Skeletal muscle cell (primary cell): ENCODE measurements around the gene PYGB.
"Not testable (repeated sequence)": the region's sequence is repeated elsewhere in the genome, so short reads cannot be mapped to it uniquely, and the experiment has no call there.

ENCODE experiments used
- DNase-seq: peaks from one replicate; pipeline ENCODE4 v3.0.0-alpha.2; 2010; ENCODE audit warnings: low read depth
- H3K4me3 ChIP-seq: 2 replicates; pipeline ENCODE4 v1.5.1; 2011; ENCODE audit warnings: low read depth, mild to moderate bottlenecking, control low read depth, low read length, moderate library complexity

The PYGB gene

GRCh38 chr20:25258828-25259227, 10.9 kb downstream of the PYGB start:
- DNase-seq: no peak
- no peak overlapping the region for H3K4me3 ChIP-seq

GRCh38 chr20:25259358-25259757, 11.5 kb downstream of the PYGB start:
- DNase-seq: no peak
- no peak overlapping the region for H3K4me3 ChIP-seq

- no peak overlapping the region for H3K4me3 ChIP-seq
- DNase-seq: no peak
Measured at GRCh38 chr20:25259788-25260254, 11.9 kb downstream of the PYGB start.

- DNase-seq, H3K4me3 ChIP-seq: not testable (repeated sequence)
Measured at GRCh38 chr20:25260770-25261437, 13.0 kb downstream of the PYGB start.

DNA sequence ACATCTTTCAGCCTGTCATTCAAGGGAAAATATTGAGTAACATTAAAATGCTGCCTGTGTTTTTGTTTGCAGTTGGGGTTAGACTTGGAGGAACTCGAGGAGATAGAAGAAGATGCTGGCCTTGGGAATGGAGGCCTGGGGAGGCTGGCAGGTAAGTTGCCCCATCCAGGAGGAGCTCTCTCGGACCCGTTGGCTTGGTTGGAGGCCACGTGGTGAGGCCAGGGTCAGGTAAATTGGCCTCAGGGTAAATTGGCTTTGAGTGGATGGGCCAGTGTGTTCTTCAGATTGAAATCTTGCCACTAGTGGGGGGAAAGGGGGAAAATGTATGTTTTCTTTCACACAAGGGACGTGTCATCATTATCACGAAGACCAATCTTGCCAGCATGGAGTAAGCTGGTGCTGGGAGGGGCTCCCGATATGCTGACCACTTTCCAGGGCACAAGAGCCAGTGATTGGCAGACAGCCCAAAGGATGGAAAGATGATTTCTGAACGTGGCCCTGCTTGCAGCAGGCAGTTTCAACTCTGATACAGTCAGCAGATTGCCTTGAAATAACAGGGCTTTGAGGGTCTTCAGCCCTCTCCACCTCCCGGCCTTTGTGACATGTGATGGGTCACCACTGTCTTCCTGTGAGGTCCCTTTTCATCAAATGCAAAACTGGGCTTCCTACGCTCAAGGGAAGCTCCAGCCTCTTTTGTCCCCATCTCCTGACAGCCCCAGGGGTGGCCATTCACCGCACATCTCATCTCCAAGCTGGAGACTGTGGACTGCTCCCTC, 21.4 kb downstream of the PYGB start:
- DNase-seq: no peak
- no peak overlapping the region for H3K4me3 ChIP-seq

DNA sequence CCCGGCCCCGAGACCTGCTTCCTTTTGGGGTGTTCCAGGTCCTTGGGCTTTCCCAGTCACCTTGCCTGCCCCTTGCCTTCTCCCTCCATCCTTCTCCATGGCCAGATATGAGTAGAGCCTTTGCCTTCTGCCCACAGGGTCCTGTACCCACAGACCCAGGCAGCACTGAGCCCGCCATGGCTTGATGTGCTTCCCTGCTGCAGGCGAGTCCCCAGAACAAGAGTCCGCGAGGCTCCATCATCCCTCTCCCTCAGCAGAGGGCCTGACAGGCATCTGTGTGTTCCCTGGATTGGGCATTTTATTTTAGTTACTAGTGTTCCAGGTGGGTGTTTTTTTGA, 21.9 kb downstream of the PYGB start:
- H3K4me3 ChIP-seq: no peak overlapping the region
- no peak for DNase-seq

GRCh38 chr20:25270829-25271251, 23.0 kb downstream of the PYGB start:
- no peak for DNase-seq
- no peak overlapping the region for H3K4me3 ChIP-seq

DNA sequence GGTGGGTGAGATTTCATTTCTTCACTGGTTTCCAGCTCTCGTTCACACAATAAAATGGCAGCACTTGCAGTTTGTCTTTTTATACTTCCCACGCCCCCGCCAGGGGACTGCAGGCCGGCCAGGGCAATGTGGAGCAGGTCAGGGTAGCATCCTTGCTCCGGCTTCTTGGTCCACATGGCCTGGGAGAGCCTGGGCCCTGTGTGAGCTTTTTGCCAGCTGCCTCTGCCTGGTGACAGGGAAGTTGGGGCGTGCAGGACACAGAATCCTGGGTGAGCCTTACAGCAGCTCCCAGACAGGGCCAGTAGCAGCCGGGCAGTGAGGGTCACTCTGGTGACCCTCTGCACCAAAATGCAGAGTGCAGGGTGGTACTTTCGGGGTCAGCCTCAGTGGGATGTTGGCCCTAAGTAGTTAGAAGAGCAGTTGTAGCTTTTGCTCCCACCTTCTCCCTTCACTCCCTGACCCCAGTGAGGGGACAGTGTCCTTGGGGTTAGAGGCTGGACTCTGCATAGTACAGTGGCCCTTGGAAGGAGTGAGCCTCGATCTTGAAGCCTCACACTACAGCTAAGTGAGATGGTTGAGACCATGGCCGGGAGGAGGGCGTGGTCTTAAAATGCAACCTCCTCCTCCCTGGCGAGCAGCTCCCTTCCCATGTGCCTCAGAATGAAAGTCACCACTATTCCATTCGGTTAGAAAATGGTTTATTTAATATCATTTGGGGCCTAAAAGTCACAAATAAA, 23.8 kb downstream of the PYGB start:
- DNase-seq: no peak
- H3K4me3 ChIP-seq: no peak overlapping the region

GRCh38 chr20:25272223-25273000, 24.5 kb downstream of the PYGB start:
- DNase-seq: no peak

DNA sequence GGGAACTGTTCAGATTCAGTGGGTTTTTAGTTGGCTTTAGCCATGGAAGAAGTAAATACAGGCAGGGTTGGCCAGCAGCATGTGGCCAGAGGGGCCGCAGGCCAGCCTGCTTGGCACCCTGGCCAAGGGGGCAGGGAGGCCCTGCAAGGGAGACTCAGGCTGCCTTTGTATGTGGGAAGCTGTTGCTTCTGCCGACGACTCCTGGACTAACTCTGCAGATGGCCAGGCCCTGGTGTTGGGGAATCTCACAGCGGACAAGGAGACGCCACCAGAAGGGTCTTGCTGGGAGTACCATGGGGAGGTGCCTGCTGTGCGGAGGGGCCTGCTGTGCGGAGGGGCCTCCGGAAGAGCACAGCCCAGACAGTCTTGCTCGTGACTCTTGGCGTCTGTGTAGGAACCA, 25.2 kb downstream of the PYGB start:
- H3K4me3 ChIP-seq: no peak overlapping the region
- no peak for DNase-seq

More at GRCh38 chr20:25272223-25273000, 24.5 kb downstream of the PYGB start:
- H3K4me3 ChIP-seq: no peak overlapping the region

- DNase-seq: no peak
- no peak overlapping the region for H3K4me3 ChIP-seq
Measured at GRCh38 chr20:25273541-25274358, 25.9 kb downstream of the PYGB start.

DNA sequence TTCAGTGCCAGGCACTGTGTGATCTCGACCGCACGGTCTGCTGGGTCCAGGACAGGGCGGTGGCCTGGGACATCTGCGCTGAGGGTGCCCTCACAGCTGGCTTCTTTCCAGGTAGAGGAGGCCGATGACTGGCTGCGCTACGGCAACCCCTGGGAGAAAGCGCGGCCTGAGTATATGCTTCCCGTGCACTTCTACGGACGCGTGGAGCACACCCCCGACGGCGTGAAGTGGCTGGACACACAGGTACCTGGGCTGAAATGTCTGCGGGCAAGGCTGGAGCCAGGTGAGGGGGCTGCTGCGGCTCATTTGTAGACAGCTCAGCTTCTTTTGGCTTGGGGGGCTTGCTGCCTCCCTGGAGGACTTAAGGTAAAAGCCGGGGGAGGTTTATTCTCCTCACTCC, 26.6 kb downstream of the PYGB start:
- no peak for DNase-seq
- no peak overlapping the region for H3K4me3 ChIP-seq

DNA sequence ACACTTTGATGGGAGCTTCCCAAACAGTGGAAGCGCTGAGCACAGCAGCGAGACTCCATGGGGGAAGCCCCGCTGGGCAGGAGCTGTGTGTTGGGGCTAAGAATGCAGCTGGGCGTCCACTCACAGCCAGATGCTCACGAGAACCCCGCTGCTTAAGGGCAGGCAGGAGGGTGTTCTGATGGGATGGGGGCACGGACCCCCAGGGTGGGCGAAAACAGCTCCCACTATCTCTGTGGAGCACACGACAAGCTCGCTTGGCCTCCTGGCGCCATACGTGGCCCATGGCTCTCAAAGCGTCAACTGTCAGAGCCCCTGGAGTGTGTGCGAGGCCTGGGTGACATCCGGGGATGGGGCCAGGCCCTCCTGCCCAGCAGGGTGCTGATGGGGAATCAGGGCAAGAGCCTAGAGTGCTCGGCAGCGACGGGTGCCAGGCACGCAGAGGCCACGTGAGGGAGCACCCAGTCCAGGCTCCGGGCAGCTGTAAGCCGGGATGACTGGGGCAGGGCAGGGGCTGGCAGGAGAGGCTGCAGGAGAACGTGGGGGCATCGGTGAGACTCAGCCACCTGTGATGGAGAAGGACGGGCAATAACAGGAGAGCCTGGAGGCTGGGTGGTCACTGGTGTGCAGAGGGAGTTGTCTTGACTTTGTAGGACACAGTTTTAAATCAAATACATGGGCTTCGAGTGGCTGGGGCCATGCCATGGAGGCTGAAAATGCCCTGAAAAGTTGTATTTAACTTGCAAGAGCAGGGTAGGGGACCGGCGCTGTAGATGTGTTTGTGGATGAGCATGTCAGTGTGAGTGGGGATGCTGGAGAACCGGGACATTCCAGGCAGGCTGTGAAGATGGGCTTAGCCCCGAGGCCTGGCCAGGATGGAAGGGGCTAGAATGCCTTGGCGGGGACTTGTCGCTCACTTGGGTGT, 27.3 kb downstream of the PYGB start:
- no peak for DNase-seq
- H3K4me3 ChIP-seq: no peak overlapping the region

- no peak overlapping the region for H3K4me3 ChIP-seq
- no peak for DNase-seq
Measured at GRCh38 chr20:25275813-25276532, 28.1 kb downstream of the PYGB start.

GRCh38 chr20:25276533-25277050, 28.7 kb downstream of the PYGB start:
- DNase-seq: no peak
- H3K4me3 ChIP-seq: no peak overlapping the region

DNA sequence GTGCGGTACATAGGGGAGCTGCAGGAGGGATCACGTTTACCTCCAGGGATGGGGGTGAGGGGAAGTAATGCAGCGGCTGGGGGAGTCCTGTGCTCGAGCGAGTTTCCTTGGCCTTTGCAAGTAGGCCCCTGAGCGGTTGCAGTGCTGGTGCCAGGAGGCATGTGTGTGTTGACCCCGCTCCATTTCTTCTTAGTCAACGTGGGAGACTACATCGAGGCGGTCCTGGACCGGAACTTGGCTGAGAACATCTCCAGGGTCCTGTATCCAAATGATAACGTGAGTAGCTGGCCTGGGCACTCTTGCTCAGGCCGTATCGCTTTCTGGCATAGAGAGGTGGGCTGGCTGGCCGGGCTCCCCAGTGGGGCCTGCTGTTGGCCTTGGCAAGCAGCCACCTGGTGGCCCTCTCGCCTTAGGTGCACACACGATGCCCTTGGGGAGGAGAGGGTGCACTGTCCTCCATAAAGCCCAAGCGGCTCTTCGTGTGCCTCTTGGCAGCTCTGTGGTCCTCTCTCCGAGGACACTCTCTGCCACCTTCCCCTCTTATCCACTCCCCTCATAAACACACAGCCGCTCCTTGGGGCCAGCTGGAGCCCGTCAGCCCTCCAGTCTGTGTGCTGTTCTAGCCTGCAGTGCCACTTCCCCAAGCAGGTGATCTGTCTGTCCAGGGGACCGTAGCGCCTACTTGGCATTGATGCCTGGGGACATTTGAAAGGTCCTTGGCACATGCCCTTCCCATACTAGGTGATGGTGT, 29.3 kb downstream of the PYGB start:
- no peak overlapping the region for H3K4me3 ChIP-seq
- DNase-seq: no peak
